Vagina (tissue), 2 donors: ENCODE data around the gene EDC3. TPM values are rescaled to one million over a fixed set of nuclear protein-coding genes. Genes with fewer than 3 reads are reported as not detected.

Experiments
- DNase-seq, 2 donors: peaks; one replicate each; pipeline ENCODE4 v3.0.0-alpha.2; 2017; ENCODE audit errors: extremely low spot score in 2 of 2
- H3K27ac ChIP-seq: fragments of 200-600 bp; sonication (generic); one replicate; pipeline ENCODE4 v1.5.1; 2019
- H3K27me3 ChIP-seq: fragments of 200-600 bp; sonication (generic); one replicate; pipeline ENCODE4 v1.5.1; 2019
- H3K36me3 ChIP-seq, 2 donors: fragments of 200-600 bp; sonication (generic); one replicate each; pipeline ENCODE4 v1.5.1; 2017 to 2019
- H3K4me1 ChIP-seq: fragments of 200-600 bp; sonication (generic); one replicate; pipeline ENCODE4 v1.5.1; 2019
- H3K4me3 ChIP-seq, 2 donors: fragments of 200-600 bp; sonication (generic); 1 replicate in 1 of 2; 2 replicates in 1 of 2; pipeline ENCODE4 v1.5.1; 2016 to 2019
- H3K9me3 ChIP-seq: fragments of 200-600 bp; sonication (generic); one replicate; pipeline ENCODE4 v1.5.1; 2019
- POLR2A ChIP-seq, 2 donors: fragments of 450-650 bp; IDR thresholded peaks; one replicate each; pipeline ENCODE4 v1.6.1; 2017; ENCODE audit warnings: antibody characterized with exemption in 2 of 2, mild to moderate bottlenecking in 2 of 2, moderate library complexity in 2 of 2
- POLR2AphosphoS5 ChIP-seq, 2 donors: sonication (generic); formaldehyde crosslinking; IDR thresholded peaks; one replicate each; pipeline ENCODE4 v1.9.0; 2017; ENCODE audit warnings: antibody characterized with exemption in 2 of 2, mild to moderate bottlenecking in 2 of 2, low read depth in 1 of 2; ENCODE audit not compliant: insufficient read depth in 1 of 2
- intact Hi-C: fragments of 100-400 bp; cut with DNase I; formaldehyde crosslinking; loops from one replicate; pipeline ENCODE4 v1.15.1; 2023
- total RNA-seq: library from RNA; depleted of rRNA; stranded (reverse); fragments of >200 nt; gene quantifications from one replicate; pipeline ENCODE4 v1.2.3, GENCODE V29; 2016
- TF ChIP-seq, protein P1 (sequence below), 3 experiments: fragments of 450-650 bp in 2 of 3; fragments of 200-600 bp in 1 of 3; sonication (generic) in 1 of 3; IDR thresholded peaks; one replicate each; pipeline ENCODE4 v1.5.1; 2017 to 2019; ENCODE audit warnings: antibody characterized with exemption in 3 of 3, mild to moderate bottlenecking in 2 of 3, moderate library complexity in 2 of 3

Gene EDC3
- total RNA-seq, 1 donor from 2014 or later = 23.8 TPM

DNA sequence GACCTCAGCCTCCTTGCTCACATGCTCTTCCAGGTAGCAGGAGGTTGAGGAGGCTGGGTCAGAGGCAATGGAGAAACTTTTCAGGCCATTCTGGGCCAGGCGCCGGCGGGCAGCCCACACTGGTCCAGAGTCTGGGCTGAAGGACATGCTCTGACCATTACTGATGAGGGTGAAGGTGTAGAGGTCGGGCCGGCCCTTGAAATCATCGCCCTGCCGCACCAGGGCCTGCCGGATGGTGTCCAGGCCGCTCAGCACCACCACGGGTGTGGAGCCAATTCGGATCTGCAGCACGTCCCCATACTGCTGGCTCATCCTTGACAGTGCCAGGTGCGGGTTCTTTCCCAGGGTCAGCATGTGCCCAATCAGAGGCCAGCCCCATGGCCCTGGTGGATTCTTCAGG lies 26.8 kb upstream of the EDC3 start:
- intact Hi-C loops = no loop called here
- Histone ChIP-seq H3K9me3 (no peaks in the 10 kb centered on the region), H3K27me3 (no peaks in the 10 kb centered on the region), H3K36me3 (no peaks in the 10 kb centered on the region), H3K4me3 (no peak overlapping the region), H3K27ac (no peak overlapping the region), H3K4me1 (peaks cover 18% of the 10 kb centered on the region)
- DNase-seq = no peak
- TF ChIP-seq, protein P1, sequence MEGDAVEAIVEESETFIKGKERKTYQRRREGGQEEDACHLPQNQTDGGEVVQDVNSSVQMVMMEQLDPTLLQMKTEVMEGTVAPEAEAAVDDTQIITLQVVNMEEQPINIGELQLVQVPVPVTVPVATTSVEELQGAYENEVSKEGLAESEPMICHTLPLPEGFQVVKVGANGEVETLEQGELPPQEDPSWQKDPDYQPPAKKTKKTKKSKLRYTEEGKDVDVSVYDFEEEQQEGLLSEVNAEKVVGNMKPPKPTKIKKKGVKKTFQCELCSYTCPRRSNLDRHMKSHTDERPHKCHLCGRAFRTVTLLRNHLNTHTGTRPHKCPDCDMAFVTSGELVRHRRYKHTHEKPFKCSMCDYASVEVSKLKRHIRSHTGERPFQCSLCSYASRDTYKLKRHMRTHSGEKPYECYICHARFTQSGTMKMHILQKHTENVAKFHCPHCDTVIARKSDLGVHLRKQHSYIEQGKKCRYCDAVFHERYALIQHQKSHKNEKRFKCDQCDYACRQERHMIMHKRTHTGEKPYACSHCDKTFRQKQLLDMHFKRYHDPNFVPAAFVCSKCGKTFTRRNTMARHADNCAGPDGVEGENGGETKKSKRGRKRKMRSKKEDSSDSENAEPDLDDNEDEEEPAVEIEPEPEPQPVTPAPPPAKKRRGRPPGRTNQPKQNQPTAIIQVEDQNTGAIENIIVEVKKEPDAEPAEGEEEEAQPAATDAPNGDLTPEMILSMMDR (IDR thresholded peaks at IDR 0.05) = no peak
- TF ChIP-seq POLR2A (IDR thresholded peaks at IDR 0.05) = no peak
- TF ChIP-seq POLR2AphosphoS5 (IDR thresholded peaks at IDR 0.05; ENCODE audit: insufficient read depth in 1 of 2, low read depth in 1 of 2) = no peak

DNA sequence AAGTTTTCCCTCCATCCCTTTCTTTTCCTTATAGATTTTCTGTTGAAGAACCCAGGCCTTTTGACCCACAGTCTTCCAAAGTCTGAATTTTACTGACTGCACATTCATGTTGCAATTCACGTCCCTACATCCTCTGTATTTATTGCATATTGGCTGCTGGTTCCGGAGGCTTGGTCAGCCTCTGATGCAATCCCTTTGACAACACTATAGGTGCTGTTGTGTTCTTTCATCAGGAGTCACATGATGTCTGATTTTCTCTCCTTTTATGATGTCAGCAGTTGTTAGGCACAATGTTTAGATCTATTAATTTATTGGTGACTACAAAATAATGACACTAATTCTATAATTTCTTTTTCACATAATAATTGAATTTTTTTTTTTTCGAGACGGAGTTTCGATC lies 20.8 kb upstream of the EDC3 start:
- H3K4me1 ChIP-seq = no peaks in the 10 kb centered on the region
- intact Hi-C loops = no loop called here
- no peak overlapping the region for H3K27ac ChIP-seq
- no peaks in the 10 kb centered on the region for H3K27me3 ChIP-seq
- no peak for DNase-seq
- H3K4me3 ChIP-seq = no peak overlapping the region
- TF ChIP-seq POLR2AphosphoS5 (IDR thresholded peaks at IDR 0.05; ENCODE audit: insufficient read depth in 1 of 2, low read depth in 1 of 2) (no peak), POLR2A (IDR thresholded peaks at IDR 0.05) (no peak)
- TF ChIP-seq, protein P1 (IDR thresholded peaks at IDR 0.05) = no peak
- H3K36me3 ChIP-seq = no peaks in the 10 kb centered on the region
- no peaks in the 10 kb centered on the region for H3K9me3 ChIP-seq

DNA sequence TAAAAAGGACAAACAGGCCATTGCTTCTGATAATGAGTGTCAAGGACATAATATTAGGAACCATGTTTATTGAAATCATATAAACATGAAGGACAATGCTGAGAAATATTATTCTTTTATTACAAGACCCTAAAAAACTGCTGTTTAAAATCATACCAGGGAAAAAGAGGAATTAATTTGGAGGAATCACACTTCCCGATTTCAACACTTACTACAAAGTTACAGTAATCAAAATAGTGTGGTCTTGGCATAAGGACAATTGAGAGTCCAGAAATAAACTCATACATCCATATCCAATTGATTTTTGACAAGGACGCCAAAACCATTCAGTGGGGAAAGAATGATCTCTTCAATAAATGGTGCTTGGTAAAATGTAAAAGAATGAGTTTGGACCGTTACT lies 16.5 kb upstream of the EDC3 start:
- intact Hi-C loops = no loop called here
- no peaks in the 10 kb centered on the region for H3K4me1 ChIP-seq
- TF ChIP-seq, protein P1 (IDR thresholded peaks at IDR 0.05) = no peak
- TF ChIP-seq POLR2AphosphoS5 (IDR thresholded peaks at IDR 0.05; ENCODE audit: insufficient read depth in 1 of 2, low read depth in 1 of 2) (no peak), POLR2A (IDR thresholded peaks at IDR 0.05) (no peak)
- no peak overlapping the region for H3K4me3 ChIP-seq
- no peaks in the 10 kb centered on the region for H3K27me3 ChIP-seq
- DNase-seq = no peak
- H3K36me3 ChIP-seq = no peaks in the 10 kb centered on the region
- H3K9me3 ChIP-seq = no peaks in the 10 kb centered on the region
- H3K27ac ChIP-seq = no peak overlapping the region

DNA sequence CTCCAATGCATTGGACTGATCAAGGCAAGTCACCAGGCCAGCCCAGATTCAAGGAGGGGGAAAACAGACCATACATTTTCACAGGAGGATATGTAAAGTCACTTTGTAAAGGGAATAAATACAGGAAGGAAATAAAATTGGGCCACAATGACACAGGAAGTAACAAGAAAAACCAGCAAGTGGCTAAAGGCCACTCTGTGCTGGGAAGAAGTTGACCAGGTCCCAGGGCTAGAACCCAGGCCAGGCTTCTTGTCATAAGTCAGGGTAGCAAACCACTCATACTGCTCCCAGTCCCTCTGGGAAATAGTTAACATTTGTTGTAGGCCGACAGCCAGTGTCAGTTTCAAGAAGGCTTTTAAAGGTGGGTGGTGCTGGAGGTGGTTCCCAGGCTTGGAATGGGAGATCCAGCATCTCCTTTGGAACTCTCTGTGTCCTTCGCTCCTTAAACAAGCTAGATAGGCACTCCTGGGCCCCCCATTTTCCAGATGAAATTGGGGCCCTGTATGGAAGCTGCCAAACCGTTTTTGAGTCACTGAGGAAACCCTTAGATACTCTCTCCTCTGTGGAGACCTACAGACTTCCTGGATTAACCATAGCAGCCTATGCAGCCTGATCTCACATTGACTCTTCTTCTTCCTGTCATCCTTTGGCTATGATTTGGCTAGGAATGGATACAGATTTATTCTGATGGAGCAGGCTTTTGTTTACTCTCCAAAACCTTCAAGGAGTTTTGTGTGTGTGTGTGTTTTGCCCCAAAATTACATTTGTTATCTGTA lies 14.7 kb upstream of the EDC3 start:
- H3K4me3 ChIP-seq = no peak overlapping the region
- H3K9me3 ChIP-seq = no peaks in the 10 kb centered on the region
- no peak for DNase-seq

DNA sequence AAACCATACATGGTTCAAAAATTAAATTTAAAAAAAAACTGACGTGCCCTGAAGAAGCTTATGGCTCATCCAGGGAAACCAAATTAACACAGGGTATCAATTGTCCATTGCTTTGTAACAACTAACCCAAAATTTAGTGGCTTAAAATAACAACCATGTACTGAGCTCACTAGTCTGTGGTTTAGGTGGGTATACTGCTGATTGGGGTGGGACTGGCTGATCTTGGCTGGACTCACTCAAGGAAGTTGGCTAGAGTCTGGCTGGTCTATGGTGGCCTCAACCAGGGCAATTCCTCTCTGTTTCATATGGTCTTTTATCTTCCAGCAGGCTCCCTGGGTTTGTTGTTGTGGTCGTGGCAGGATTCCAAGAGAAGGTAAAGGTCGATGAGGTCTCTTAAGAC lies 14.1 kb upstream of the EDC3 start:
- no peaks in the 10 kb centered on the region for H3K27me3 ChIP-seq
- no peak for DNase-seq
- no peaks in the 10 kb centered on the region for H3K36me3 ChIP-seq
- intact Hi-C loops = no loop called here
- no peaks in the 10 kb centered on the region for H3K9me3 ChIP-seq
- no peak overlapping the region for H3K27ac ChIP-seq
- no peak overlapping the region for H3K4me3 ChIP-seq
- no peaks in the 10 kb centered on the region for H3K4me1 ChIP-seq
- TF ChIP-seq POLR2AphosphoS5 (IDR thresholded peaks at IDR 0.05; ENCODE audit: insufficient read depth in 1 of 2, low read depth in 1 of 2) (no peak), POLR2A (IDR thresholded peaks at IDR 0.05) (no peak)
- TF ChIP-seq, protein P1 (IDR thresholded peaks at IDR 0.05) = no peak

More for the DNA sequence above, 14.7 kb upstream of the EDC3 start:
- no peaks in the 10 kb centered on the region for H3K36me3 ChIP-seq
- no peaks in the 10 kb centered on the region for H3K27me3 ChIP-seq
- intact Hi-C loops = no loop called here
- no peaks in the 10 kb centered on the region for H3K4me1 ChIP-seq
- TF ChIP-seq POLR2AphosphoS5 (IDR thresholded peaks at IDR 0.05; ENCODE audit: insufficient read depth in 1 of 2, low read depth in 1 of 2) (no peak), POLR2A (IDR thresholded peaks at IDR 0.05) (no peak)
- TF ChIP-seq, protein P1 (IDR thresholded peaks at IDR 0.05) = no peak
- no peak overlapping the region for H3K27ac ChIP-seq
